NCI-H526 treated with DMSO at 0.1 percent for 48 hours (cell line): Measurements from ENCODE around the gene POLA2.

Experiments used
- DNase-seq: peaks from one replicate; lab custom pipeline; 2025; lab: John Stamatoyannopoulos, UW

Gene POLA2

GRCh38 chr11:65334696-65335295 lies 73.0 kb downstream of the POLA2 start:
- DNase-seq: no peak

GRCh38 chr11:65338676-65339075 lies 76.9 kb downstream of the POLA2 start:
- no peak for DNase-seq

- DNase-seq: no peak
Measured at GRCh38 chr11:65340226-65340625, 78.5 kb downstream of the POLA2 start.

- no peak for DNase-seq
Measured at GRCh38 chr11:65341856-65342255, 80.1 kb downstream of the POLA2 start.
